HUES48 (cell line): ENCODE results near the gene CES4A.
A peak's percentile ranks its signal among the peaks of the same experiment; 100 is the strongest.

Source experiments
- H3K27ac ChIP-seq: one replicate; pipeline ENCODE4 v1.7.0; 2013; ENCODE audit warnings: low read depth, low read length, inconsistent platforms
- H3K27me3 ChIP-seq: 2 replicates; pipeline ENCODE4 v1.6.1; 2013; ENCODE audit warnings: mild to moderate bottlenecking, low read length; ENCODE audit not compliant: control insufficient read depth, insufficient read depth
- H3K36me3 ChIP-seq: 2 replicates; pipeline ENCODE4 v1.6.1; 2013; ENCODE audit warnings: low read length; ENCODE audit not compliant: control insufficient read depth, insufficient read depth
- H3K4me1 ChIP-seq: 2 replicates; pipeline ENCODE4 v1.6.1; 2013; ENCODE audit warnings: mild to moderate bottlenecking, low read length; ENCODE audit not compliant: control insufficient read depth, insufficient read depth
- H3K4me3 ChIP-seq: 2 replicates; pipeline ENCODE4 v1.5.1; 2013; ENCODE audit warnings: mild to moderate bottlenecking, low read depth, low read length
- H3K9ac ChIP-seq: 2 replicates; pipeline ENCODE4 v1.6.1; 2013; ENCODE audit warnings: mild to moderate bottlenecking, low read depth, low read length, moderate library complexity
- H3K9me3 ChIP-seq: 2 replicates; pipeline ENCODE4 v1.6.1; 2013; ENCODE audit warnings: low read length; ENCODE audit not compliant: control insufficient read depth, insufficient read depth

Gene CES4A

GRCh38 chr16:67024384-67025209 is 36.2 kb downstream of the CES4A start:
- no peak overlapping the region for H3K27ac ChIP-seq
- H3K9ac ChIP-seq, result no peak overlapping the region
- H3K4me1 ChIP-seq, result peaks cover 6% of the 10 kb centered on the region
- no peaks in the 10 kb centered on the region for H3K36me3 ChIP-seq
- H3K27me3 ChIP-seq, result no peaks in the 10 kb centered on the region
- H3K9me3 ChIP-seq, result no peaks in the 10 kb centered on the region
- no peak overlapping the region for H3K4me3 ChIP-seq

DNA sequence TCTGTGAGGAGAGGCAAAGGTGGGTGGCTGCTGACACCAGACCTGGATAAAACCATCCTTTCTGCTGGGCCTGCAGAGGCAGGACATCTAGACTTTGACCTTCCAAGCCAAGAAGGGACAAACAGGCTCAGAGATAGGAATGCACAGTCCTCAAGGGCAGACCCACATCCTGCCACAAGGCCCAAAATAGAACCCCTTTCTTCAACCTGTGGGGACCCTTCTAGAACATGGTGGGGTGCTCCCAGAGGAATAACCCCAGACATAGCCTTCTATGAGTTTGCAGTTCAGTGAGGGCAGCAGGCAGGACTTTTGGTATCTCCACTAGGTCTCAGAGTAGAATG is 36.8 kb downstream of the CES4A start:
- H3K27ac ChIP-seq, result no peak overlapping the region
- no peaks in the 10 kb centered on the region for H3K36me3 ChIP-seq
- H3K4me3 ChIP-seq, result no peak overlapping the region
- H3K27me3 ChIP-seq, result peaks cover 5% of the 10 kb centered on the region; the same call in 1 of the 2 replicates
- H3K9me3 ChIP-seq, result no peaks in the 10 kb centered on the region
- no peak overlapping the region for H3K9ac ChIP-seq
- H3K4me1 ChIP-seq, result peaks cover 6% of the 10 kb centered on the region

DNA sequence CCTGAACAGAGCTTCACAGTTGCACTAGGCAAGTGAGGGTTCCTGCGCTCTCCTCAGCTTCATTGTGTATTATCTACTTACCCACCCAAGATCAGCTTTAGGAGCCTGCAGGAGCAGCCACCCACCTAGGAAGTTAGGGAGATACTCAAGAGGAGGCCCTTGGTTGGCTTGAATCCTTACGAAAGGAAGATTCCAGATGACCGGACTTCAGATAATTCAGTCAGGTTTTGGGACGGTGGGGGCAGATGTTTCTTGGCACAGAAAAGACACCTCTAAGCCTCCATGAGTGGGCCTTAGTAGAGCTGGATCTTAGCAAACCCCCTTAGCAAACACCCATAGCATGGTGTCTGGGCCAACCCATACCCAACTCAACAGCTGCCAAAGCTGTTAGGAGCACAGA is 38.2 kb downstream of the CES4A start:
- peaks cover 6% of the 10 kb centered on the region for H3K4me1 ChIP-seq
- no peak overlapping the region for H3K9ac ChIP-seq
- no peaks in the 10 kb centered on the region for H3K9me3 ChIP-seq
- H3K27ac ChIP-seq, result no peak overlapping the region
- no peak overlapping the region for H3K4me3 ChIP-seq
- no peaks in the 10 kb centered on the region for H3K36me3 ChIP-seq
- H3K27me3 ChIP-seq, result peaks cover 6% of the 10 kb centered on the region; the same call in 1 of the 2 replicates

DNA sequence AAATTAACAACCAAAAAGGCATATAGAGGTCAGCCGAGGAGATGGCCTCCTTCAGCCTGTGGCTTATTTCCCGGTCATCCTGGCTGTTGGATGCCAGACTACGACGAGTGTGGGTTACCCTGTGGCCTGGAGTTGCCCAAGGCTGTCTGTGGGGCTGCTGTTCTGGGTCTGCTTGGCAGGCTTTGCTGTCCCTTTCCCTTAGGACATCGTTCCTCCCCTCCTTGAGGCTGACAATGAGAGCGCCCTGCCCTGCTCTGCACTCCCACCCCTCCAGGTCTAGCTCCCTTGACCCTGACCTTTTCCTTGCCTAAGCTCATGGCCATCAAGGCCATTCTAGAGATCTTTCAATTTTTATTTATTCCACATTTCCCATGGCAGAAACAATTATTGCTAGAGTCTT is 38.7 kb downstream of the CES4A start:
- Histone ChIP-seq H3K27ac (no peak overlapping the region), H3K9me3 (no peaks in the 10 kb centered on the region), H3K4me1 (peaks cover 6% of the 10 kb centered on the region), H3K9ac (no peak overlapping the region), H3K4me3 (no peak overlapping the region), H3K27me3 (peaks cover 6% of the 10 kb centered on the region; the same call in 1 of the 2 replicates), H3K36me3 (no peaks in the 10 kb centered on the region)

DNA sequence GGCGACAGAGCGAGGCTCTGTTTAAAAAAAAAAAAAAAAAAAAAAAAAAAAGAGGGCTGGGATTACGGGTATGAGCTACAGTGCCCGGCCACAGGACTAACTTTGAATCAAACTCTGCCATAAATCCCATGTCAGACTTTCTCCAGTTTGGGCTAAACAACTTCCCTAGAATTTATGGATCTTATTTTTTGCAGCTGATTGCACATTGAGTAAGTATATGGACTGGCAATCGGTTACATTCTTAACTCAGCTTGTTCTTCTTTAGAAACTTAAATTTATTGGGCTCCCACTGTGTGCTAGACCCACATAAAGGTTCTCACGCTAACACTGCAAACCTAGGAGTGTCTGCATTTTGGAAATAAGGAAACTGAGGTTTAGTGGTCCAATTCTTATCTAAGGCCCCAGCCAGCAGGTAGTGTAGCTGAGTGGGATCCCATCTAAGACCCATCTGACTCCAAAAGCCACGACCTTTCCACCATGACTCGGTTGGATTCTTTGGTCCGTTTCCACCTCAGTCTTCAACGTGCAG is 39.8 kb downstream of the CES4A start:
- H3K9ac ChIP-seq, result peak overlapping the region; percentile 67
- H3K27me3 ChIP-seq, result peaks cover 6% of the 10 kb centered on the region; the same call in 1 of the 2 replicates
- peak overlapping the region; percentile 81 for H3K27ac ChIP-seq
- H3K9me3 ChIP-seq, result no peaks in the 10 kb centered on the region
- no peaks in the 10 kb centered on the region for H3K36me3 ChIP-seq
- peak overlapping the region; percentile 77 for H3K4me3 ChIP-seq
- peaks cover 6% of the 10 kb centered on the region for H3K4me1 ChIP-seq

DNA sequence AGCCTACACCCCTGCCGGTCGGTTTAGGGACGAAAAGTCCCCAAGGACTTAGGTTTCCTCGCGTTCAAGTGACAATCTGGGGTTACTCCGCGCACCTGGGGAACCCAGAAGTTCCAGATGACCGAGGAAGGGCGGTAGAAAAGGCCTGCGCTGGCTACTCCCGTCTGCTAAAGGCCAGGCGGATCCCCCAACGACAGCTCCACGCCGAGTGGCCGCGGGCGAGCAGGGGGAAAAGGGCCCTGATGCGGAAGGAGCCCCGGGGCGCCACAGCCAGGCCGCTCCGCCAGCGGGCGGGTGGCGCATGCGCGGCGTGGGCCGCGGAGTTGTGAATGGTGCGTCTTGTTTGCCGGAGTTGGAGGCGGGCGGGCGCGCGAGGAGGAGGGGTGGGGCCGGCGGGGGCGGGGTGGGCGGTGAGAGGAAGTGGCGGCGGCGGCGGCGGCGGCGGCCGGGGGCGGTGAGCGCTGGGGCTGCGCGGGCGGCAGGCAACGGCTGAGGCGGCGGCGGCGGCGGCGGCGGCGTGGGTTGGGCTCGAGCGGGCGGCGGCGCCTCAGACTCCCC is 40.4 kb downstream of the CES4A start, which contains the start of gene CBFB:
TSS of gene CBFB (plus strand) at position 454 of the 558 bp plus-strand sequence. CDS start 259 bp downstream, outside the sequence.
- Histone ChIP-seq H3K4me1 (peaks cover 6% of the 10 kb centered on the region), H3K9me3 (no peaks in the 10 kb centered on the region)

GRCh38 chr16:67029254-67030096 is 41.1 kb downstream of the CES4A start:
- Histone ChIP-seq H3K27ac (peak overlapping the region; percentile 61), H3K9me3 (no peaks in the 10 kb centered on the region), H3K4me3 (peak overlapping the region; percentile 88), H3K4me1 (peaks cover 6% of the 10 kb centered on the region), H3K9ac (peak overlapping the region; percentile 69), H3K36me3 (no peaks in the 10 kb centered on the region), H3K27me3 (peaks cover 6% of the 10 kb centered on the region; the same call in 1 of the 2 replicates)

More for the DNA sequence above, 40.4 kb downstream of the CES4A start, which contains the start of gene CBFB:
- Histone ChIP-seq H3K27ac (peak within 1 kb of the TSS; percentile 81), H3K36me3 (no peaks in the 10 kb centered on the region), H3K27me3 (peaks cover 6% of the 10 kb centered on the region; the same call in 1 of the 2 replicates), H3K9ac (peak within 1 kb of the TSS; percentile 69), H3K4me3 (peak within 1 kb of the TSS; percentile 88)

DNA sequence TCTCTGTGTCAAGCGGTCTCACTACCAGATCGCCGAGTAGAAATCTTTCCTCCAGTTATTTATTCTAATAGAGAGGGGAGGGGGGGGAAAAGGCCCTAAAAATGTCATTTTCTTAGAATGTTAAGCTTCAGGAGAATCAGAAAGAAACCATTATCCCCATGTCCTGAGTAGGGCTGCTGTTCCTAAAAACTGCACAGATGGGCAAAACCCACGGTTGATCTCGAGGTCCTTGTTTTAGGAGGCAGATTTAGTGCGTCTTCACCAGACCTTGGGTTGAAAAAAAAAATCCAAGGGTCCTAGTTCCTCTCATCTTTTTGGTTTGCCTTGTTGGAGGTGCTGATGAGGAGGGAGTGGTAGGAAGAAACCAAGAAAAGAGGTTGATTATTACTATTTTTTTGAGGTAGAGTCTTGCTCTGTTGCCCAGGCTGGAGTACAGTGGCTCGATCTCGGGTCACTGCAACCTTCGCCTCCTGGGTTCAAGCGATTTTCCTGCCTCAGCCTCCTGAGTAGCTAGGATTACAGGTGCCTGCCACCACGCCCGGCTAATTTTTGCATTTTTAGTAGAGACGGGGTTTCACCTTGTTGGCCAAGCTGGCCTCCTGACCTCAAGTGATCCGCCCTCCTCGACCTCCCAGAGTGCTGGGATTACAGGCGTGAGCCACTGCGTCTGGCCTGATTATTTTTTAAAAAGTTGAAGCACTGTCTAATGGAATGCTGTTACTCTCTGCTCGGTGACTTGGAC is 42.0 kb downstream of the CES4A start:
- H3K4me1 ChIP-seq, result peaks cover 6% of the 10 kb centered on the region
- H3K9ac ChIP-seq, result 0 out of 2 replicates have a peak overlapping the region, but pooled peaks have one; percentile 69
- no peaks in the 10 kb centered on the region for H3K9me3 ChIP-seq
- H3K36me3 ChIP-seq, result no peaks in the 10 kb centered on the region
- H3K4me3 ChIP-seq, result peak overlapping the region; percentile 88
- peaks cover 6% of the 10 kb centered on the region; the same call in 1 of the 2 replicates for H3K27me3 ChIP-seq
- no peak overlapping the region for H3K27ac ChIP-seq

DNA sequence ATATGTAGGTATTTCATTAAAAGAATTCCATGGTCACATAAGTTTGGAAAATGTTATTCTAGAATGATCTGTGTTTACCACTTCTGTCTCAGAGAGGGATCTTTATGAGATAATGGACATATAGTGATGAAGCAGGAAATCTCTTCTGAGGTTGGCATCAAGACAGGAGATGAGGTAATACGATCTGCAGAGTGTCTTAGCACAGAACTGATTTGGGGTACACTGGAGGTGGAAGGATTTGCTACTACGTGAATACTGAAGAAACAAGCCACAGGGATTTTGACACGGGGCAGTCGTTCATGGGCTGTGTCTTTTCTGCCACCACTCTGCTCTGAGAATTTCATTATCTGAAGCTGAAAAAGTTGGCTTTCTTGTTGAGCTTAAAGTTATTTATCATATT is 46.1 kb downstream of the CES4A start:
- H3K9me3 ChIP-seq, result no peaks in the 10 kb centered on the region
- no peak overlapping the region for H3K27ac ChIP-seq
- no peak overlapping the region for H3K4me3 ChIP-seq
- H3K27me3 ChIP-seq, result peaks cover 6% of the 10 kb centered on the region; the same call in 1 of the 2 replicates
- peaks cover 7% of the 10 kb centered on the region; the same call in 1 of the 2 replicates for H3K4me1 ChIP-seq
- no peak overlapping the region for H3K9ac ChIP-seq
- 0 out of 2 replicates have a peak, but pooled peaks cover 15% of the 10 kb centered on the region for H3K36me3 ChIP-seq

DNA sequence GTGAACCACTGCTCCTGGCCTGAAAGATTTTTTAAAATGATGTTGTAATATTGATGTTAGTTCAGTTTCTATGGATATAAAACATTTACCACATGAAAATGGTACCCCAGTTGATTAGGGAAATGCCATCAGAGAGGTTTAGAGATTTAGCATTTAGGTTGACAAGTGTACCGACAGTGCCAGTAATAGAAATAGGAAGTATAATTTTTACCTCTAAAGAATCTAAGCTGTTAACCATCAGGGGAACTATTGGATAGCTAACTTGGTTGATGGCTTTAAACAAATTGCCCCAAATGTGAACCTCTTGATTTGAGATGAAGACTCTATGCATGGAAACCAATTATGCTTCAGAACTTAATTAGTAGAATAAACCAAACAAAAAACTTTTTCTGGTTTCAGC is 47.0 kb downstream of the CES4A start:
- Histone ChIP-seq H3K4me3 (no peak overlapping the region), H3K9me3 (no peaks in the 10 kb centered on the region), H3K27ac (no peak overlapping the region), H3K9ac (no peak overlapping the region), H3K27me3 (no peaks in the 10 kb centered on the region), H3K4me1 (peaks cover 7% of the 10 kb centered on the region; the same call in 1 of the 2 replicates), H3K36me3 (0 out of 2 replicates have a peak, but pooled peaks cover 15% of the 10 kb centered on the region)
